SK-N-SH treated with all-trans-retinoic acid at 6 μM for 48 hours (cell line): ENCODE results near the gene PREPL.

Experiments used
- ATAC-seq: fragments of 200-7000 bp; cut with Tn5 transposase; 3 replicates; pipeline ENCODE4 v1.9.1; 2020; ENCODE audit warnings: mild to moderate bottlenecking, moderate library complexity
- ARNTL ChIP-seq: fragments of 450-650 bp; formaldehyde crosslinking; IDR thresholded peaks from 2 replicates; pipeline ENCODE4 v1.5.0; 2020; ENCODE audit warnings: low read depth, mild to moderate bottlenecking, moderate library complexity, borderline replicate concordance
- BACH2 ChIP-seq: fragments of 250-450 bp; sonication (Bioruptor Pico); IDR thresholded peaks from 2 replicates; pipeline ENCODE4 v1.9.0; 2021; ENCODE audit warnings: mild to moderate bottlenecking, borderline replicate concordance
- CREB5 ChIP-seq: fragments of 250-450 bp; sonication (Bioruptor Pico); IDR thresholded peaks from 2 replicates; pipeline ENCODE4 v1.5.1; 2020; ENCODE audit warnings: low read depth, mild to moderate bottlenecking, moderate library complexity
- CSDC2 ChIP-seq: fragments of 250-450 bp; sonication (Bioruptor Pico); IDR thresholded peaks from 2 replicates; pipeline ENCODE4 v1.5.0; 2020; ENCODE audit warnings: mild to moderate bottlenecking, moderate library complexity
- ESRRG ChIP-seq: fragments of 250-450 bp; sonication (Bioruptor Pico); IDR thresholded peaks from 2 replicates; pipeline ENCODE4 v1.6.1; 2021; ENCODE audit warnings: mild to moderate bottlenecking
- ISL1 ChIP-seq: fragments of 250-450 bp; sonication (Bioruptor Pico); IDR thresholded peaks from 2 replicates; pipeline ENCODE4 v2.1.2; 2022; ENCODE audit warnings: mild to moderate bottlenecking, moderate library complexity
- OSR1 ChIP-seq: fragments of 250-450 bp; sonication (Bioruptor Pico); IDR thresholded peaks from 2 replicates; pipeline ENCODE4 v1.8.0; 2022; ENCODE audit warnings: moderate library complexity, mild to moderate bottlenecking, inconsistent platforms
- PATZ1 ChIP-seq: fragments of 250-450 bp; sonication (Bioruptor Pico); IDR thresholded peaks from 2 replicates; pipeline ENCODE4 v1.8.0; 2020; ENCODE audit warnings: mild to moderate bottlenecking, moderate library complexity, borderline replicate concordance
- POU6F1 ChIP-seq: fragments of 250-450 bp; sonication (Bioruptor Pico); IDR thresholded peaks from 2 replicates; pipeline ENCODE4 v1.8.0; 2021; ENCODE audit warnings: low read depth, mild to moderate bottlenecking, moderate library complexity, borderline replicate concordance
- PPARA ChIP-seq: fragments of 250-450 bp; sonication (Bioruptor Pico); IDR thresholded peaks from 2 replicates; pipeline ENCODE4 v1.5.0; 2020; ENCODE audit warnings: mild to moderate bottlenecking, borderline replicate concordance
- RARB ChIP-seq: fragments of 250-450 bp; sonication (Bioruptor Pico); IDR thresholded peaks from 2 replicates; pipeline ENCODE4 v1.8.0; 2021; ENCODE audit warnings: mild to moderate bottlenecking, moderate library complexity
- SNAI2 ChIP-seq: fragments of 250-450 bp; sonication (Bioruptor Pico); IDR thresholded peaks from 2 replicates; pipeline ENCODE4 v1.5.0; 2020; ENCODE audit warnings: mild to moderate bottlenecking, moderate library complexity
- TCF4 ChIP-seq: fragments of 250-450 bp; sonication (Bioruptor Pico); IDR thresholded peaks from 2 replicates; pipeline ENCODE4 v1.8.0; 2021; ENCODE audit warnings: mild to moderate bottlenecking, moderate library complexity, borderline replicate concordance
- TOX ChIP-seq: fragments of 250-450 bp; sonication (Bioruptor Pico); IDR thresholded peaks from 2 replicates; pipeline ENCODE4 v1.8.0; 2021; ENCODE audit warnings: mild to moderate bottlenecking, moderate library complexity, borderline replicate concordance
- ZC3H10 ChIP-seq: fragments of 250-450 bp; sonication (Bioruptor Pico); IDR thresholded peaks from 2 replicates; pipeline ENCODE4 v1.5.1; 2021; ENCODE audit warnings: mild to moderate bottlenecking, moderate library complexity
- ZFP3 ChIP-seq: fragments of 250-450 bp; sonication (Bioruptor Pico); IDR thresholded peaks from 2 replicates; pipeline ENCODE4 v1.5.0; 2020; ENCODE audit warnings: mild to moderate bottlenecking, moderate library complexity
- ZFP30 ChIP-seq: fragments of 450-650 bp; formaldehyde crosslinking; IDR thresholded peaks from 2 replicates; pipeline ENCODE4 v1.5.0; 2022; ENCODE audit warnings: mild to moderate bottlenecking, moderate library complexity
- ZNF565 ChIP-seq: fragments of 450-650 bp; formaldehyde crosslinking; conservative IDR thresholded peaks from 2 replicates; pipeline ENCODE4 v1.5.0; 2020; ENCODE audit warnings: low read depth, mild to moderate bottlenecking, moderate library complexity
- ZNF70 ChIP-seq: fragments of 450-650 bp; formaldehyde crosslinking; IDR thresholded peaks from 2 replicates; pipeline ENCODE4 v1.5.0; 2020; ENCODE audit warnings: mild to moderate bottlenecking, moderate library complexity
- ZNF8 ChIP-seq: fragments of 450-650 bp; formaldehyde crosslinking; IDR thresholded peaks from 2 replicates; pipeline ENCODE4 v1.5.0; 2020; ENCODE audit warnings: mild to moderate bottlenecking, moderate library complexity
- TF ChIP-seq, protein P1 (sequence below): fragments of 250-450 bp; sonication (Bioruptor Pico); IDR thresholded peaks from 2 replicates; pipeline ENCODE4 v1.5.0; 2020; ENCODE audit warnings: mild to moderate bottlenecking, moderate library complexity
- TF ChIP-seq, protein P2 (sequence below): fragments of 250-450 bp; sonication (Bioruptor Pico); IDR thresholded peaks from 2 replicates; pipeline ENCODE4 v1.5.1; 2021; ENCODE audit warnings: mild to moderate bottlenecking, moderate library complexity

PREPL gene

GRCh38 chr2:44349506-44349905 is 11.8 kb downstream of the PREPL start:
- TF ChIP-seq CSDC2: no peak
- TF ChIP-seq, protein P1, sequence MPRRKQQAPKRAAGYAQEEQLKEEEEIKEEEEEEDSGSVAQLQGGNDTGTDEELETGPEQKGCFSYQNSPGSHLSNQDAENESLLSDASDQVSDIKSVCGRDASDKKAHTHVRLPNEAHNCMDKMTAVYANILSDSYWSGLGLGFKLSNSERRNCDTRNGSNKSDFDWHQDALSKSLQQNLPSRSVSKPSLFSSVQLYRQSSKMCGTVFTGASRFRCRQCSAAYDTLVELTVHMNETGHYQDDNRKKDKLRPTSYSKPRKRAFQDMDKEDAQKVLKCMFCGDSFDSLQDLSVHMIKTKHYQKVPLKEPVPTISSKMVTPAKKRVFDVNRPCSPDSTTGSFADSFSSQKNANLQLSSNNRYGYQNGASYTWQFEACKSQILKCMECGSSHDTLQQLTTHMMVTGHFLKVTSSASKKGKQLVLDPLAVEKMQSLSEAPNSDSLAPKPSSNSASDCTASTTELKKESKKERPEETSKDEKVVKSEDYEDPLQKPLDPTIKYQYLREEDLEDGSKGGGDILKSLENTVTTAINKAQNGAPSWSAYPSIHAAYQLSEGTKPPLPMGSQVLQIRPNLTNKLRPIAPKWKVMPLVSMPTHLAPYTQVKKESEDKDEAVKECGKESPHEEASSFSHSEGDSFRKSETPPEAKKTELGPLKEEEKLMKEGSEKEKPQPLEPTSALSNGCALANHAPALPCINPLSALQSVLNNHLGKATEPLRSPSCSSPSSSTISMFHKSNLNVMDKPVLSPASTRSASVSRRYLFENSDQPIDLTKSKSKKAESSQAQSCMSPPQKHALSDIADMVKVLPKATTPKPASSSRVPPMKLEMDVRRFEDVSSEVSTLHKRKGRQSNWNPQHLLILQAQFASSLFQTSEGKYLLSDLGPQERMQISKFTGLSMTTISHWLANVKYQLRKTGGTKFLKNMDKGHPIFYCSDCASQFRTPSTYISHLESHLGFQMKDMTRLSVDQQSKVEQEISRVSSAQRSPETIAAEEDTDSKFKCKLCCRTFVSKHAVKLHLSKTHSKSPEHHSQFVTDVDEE (CRISPR knock-in tag): no peak
- TF ChIP-seq, protein P2, sequence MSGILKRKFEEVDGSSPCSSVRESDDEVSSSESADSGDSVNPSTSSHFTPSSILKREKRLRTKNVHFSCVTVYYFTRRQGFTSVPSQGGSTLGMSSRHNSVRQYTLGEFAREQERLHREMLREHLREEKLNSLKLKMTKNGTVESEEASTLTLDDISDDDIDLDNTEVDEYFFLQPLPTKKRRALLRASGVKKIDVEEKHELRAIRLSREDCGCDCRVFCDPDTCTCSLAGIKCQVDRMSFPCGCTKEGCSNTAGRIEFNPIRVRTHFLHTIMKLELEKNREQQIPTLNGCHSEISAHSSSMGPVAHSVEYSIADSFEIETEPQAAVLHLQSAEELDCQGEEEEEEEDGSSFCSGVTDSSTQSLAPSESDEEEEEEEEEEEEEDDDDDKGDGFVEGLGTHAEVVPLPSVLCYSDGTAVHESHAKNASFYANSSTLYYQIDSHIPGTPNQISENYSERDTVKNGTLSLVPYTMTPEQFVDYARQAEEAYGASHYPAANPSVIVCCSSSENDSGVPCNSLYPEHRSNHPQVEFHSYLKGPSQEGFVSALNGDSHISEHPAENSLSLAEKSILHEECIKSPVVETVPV (CRISPR knock-in tag): no peak
- no peak for TF ChIP-seq ARNTL (CRISPR knock-in tag)
- TF ChIP-seq SNAI2: no peak
- no peak for TF ChIP-seq BACH2 (CRISPR knock-in tag)
- TF ChIP-seq ESRRG: no peak
- no peak for TF ChIP-seq ZNF565 (CRISPR knock-in tag)
- TF ChIP-seq ZNF70 (CRISPR knock-in tag): no peak
- TF ChIP-seq CREB5 (CRISPR knock-in tag): no peak
- no peak for TF ChIP-seq PATZ1 (CRISPR knock-in tag)
- TF ChIP-seq ISL1 (CRISPR knock-in tag): no peak
- TF ChIP-seq POU6F1 (CRISPR knock-in tag): no peak
- TF ChIP-seq ZC3H10: no peak
- no peak for TF ChIP-seq TCF4
- no peak for TF ChIP-seq OSR1 (CRISPR knock-in tag)
- TF ChIP-seq ZFP30: no peak
- TF ChIP-seq TOX (CRISPR knock-in tag): no peak
- TF ChIP-seq, all 23 proteins: peak for 0

DNA sequence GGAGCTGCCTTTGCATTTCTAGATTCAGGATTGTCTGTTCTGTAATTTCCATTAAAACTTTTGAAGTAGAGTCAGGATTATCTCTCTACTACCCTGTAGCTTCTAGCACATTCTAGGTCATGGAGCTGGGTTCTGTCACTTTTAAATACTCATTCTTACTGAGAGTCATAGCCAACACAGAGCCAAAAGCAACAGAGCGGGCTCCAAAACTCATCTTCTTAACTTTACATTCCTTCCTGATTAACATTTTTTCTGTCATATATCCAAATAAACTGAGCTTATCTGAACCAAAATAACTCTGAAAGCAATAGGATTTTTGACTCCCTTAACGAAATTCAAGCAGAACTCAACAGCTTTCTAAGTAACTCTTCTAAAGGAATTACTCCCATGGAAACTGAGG is 12.9 kb downstream of the PREPL start:
- peak; percentile 83 for ATAC-seq
- TF ChIP-seq PPARA (CRISPR knock-in tag) (no peak), TOX (CRISPR knock-in tag) (no peak), ZNF8 (CRISPR knock-in tag) (0 out of 2 replicates have a peak, but pooled peaks have one; percentile 14), CREB5 (CRISPR knock-in tag) (peak; percentile 84), ZNF565 (CRISPR knock-in tag) (peak; percentile 48; the same call in 1 of the 2 replicates), ISL1 (CRISPR knock-in tag) (peak; percentile 96), RARB (no peak), TCF4 (peak; percentile 44; the same call in 1 of the 2 replicates), ZFP30 (no peak), POU6F1 (CRISPR knock-in tag) (peak; percentile 66; the same call in 1 of the 2 replicates), ZC3H10 (no peak), ZFP3 (peak; percentile 29; the same call in 1 of the 2 replicates), OSR1 (CRISPR knock-in tag) (no peak)
- TF ChIP-seq, protein P1 (CRISPR knock-in tag): peak; percentile 52; the same call in 1 of the 2 replicates
- TF ChIP-seq, protein P2 (CRISPR knock-in tag): no peak

More at GRCh38 chr2:44349506-44349905, 11.8 kb downstream of the PREPL start:
- ATAC-seq: no peak
